ENCODE measurements around the gene ORC1.
A peak's percentile ranks its signal among the peaks of the same experiment; 100 is the strongest.

Gene ORC1

DNA sequence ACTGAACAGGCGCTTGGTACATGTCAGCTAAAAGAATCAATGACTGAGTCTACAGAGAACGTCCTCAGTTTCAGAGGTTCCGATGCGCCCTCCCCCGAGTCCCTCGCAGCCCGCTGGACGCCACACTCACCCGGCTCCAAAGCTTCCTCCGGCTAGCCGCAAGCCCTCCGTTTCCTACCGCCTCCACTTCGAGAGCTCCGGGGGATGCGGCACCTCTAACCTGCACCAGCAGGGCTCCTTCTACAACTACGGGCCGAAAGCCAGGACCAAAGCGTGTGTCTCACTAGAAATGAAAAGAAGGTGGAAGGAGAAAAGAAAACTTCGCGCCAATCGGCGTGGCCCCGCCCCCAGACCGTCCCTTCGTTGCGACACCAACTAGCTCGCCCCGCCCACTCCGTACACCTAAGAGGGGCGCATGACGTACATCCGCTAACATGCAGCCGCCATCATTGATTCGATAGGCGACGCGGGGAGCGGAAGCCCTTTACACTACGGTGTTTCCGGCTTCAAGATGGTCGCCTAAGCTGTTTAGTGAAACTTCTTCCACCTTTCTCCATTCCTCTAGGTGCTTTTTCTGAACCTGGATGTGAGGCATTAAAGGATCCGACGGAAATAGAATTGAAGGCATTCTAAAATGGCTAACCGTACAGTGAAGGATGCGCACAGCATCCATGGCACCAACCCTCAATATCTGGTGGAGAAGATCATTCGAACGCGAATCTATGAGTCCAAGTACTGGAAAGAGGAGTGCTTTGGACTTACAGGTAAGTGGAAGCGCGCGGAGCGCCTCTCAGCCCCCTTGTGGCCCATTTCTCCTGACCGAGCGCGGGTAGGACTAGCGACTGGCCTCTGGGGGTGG is at the start of gene ORC1, which contains the start of gene PRPF38A:
Gene ORC1 (minus strand): TSS at position 308 of the 859 bp plus-strand sequence. CDS start 2,200 bp downstream, outside the sequence.
Gene PRPF38A (plus strand): TSS at position 487 of the 859 bp plus-strand sequence. CDS start 148 bp downstream, at position 635.
- DNase-seq (ENCODE audit: low spot score) = peak; percentile 96

DNA sequence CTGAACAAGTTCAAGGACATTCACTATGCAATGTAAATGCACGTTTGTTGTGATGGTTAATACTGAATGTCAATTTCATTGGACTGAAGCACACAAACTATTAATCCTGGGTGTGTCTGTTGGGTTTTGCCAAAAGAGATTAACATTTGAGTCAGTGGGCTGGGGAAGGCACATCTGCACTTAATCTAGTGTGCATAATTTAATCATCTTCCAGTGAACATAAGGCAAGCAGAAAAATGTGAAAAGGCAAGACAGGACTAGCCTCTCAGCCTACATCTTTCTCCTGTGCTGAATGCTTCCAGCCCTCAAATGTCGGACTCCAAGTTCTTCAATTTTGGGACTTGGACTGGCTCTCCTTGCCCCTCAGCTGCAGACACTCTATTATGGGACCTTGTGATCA is 40.2 kb upstream of the ORC1 start:
- no peak for DNase-seq (ENCODE audit: low spot score)

DNA sequence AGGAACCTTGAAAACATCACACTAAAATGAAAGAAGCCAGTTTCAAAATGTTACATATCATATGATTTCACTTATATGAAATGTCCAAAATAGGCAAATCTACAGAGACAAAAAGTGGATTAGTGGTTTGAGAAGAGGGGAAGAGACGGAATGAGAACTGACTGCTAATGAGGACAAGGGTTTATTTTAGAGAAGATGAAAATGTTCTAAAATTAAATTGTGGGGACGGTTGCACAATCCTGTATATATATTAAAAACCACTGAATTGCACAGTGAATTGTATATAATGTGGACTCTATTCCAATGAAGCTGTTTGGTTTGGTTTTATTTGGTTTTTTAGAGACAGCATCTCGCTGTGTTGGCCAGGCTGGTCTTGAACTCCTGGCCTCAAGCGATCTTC is 35.8 kb upstream of the ORC1 start:
- no peak for DNase-seq (ENCODE audit: low spot score)

GRCh38 chr1:52436817-52437216 is 32.6 kb upstream of the ORC1 start:
- DNase-seq (ENCODE audit: low spot score) = no peak

DNA sequence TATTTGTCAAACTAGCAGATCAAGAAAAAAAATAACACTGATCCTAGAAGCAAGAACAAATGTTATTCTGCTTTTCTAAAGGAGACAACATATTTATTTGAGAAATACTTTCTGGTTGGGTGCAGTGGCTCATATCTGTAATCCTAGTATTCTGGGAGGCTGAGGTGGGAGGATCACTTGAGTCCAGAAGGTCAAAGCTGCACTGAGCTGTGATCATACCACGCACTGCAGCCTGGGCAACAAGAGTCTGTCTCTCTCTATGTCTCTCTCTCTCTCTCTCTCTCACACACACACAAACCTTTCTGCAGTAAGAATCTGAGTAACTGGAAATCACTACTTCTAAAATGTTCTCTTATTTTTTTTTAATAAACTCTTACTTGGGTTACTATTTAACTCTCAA is 31.4 kb upstream of the ORC1 start:
- DNase-seq (ENCODE audit: low spot score) = no peak

- no peak for DNase-seq (ENCODE audit: low spot score)
These were observed 31.0 kb upstream of the ORC1 start for GRCh38 chr1:52435211-52435610.

DNA sequence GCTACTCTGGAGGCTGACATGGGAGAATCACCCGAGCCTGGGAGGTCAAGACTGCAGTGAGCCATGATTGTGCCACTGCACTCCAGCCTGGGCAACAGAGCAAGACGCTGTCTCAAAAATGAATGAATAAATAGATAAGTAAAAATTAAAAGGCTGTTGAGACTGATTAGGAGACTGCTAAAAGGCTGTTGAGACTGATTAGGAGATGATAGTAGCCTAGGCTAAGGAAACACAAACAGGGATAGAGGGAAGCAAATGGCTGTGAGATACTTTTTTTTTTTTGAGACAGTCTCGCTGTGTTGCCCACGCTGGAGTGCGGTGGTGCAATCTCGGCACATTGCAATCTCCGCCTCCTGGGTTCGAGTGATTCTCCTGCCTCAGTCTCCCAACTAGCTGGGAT is 28.6 kb upstream of the ORC1 start:
- no peak for DNase-seq (ENCODE audit: low spot score)

GRCh38 chr1:52427152-52427551 is 22.9 kb upstream of the ORC1 start:
- DNase-seq (ENCODE audit: low spot score) = no peak

DNA sequence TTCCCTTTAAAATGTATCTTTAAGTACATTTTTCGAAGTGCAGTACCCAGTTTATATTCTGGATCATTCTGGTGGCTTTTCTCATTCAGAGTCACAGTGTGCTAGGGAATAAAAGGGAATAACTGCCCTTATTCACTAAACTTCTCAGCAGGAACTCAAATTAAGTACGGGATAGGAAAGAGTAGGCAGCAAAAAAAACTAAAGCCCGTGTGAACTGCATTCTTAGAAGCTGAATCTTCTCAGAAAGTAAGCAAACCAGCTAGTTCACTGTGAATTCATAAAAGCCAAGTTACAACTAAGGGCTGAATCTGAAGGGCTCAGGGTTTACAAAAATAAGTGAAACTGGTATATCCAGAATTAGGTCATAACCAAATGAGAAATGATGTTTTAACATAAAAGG is 22.1 kb upstream of the ORC1 start:
- no peak for DNase-seq (ENCODE audit: low spot score)

- no peak for DNase-seq (ENCODE audit: low spot score)
These were observed 20.6 kb upstream of the ORC1 start for GRCh38 chr1:52424813-52425212.

- no peak for DNase-seq (ENCODE audit: low spot score)
These were observed 20.0 kb upstream of the ORC1 start for GRCh38 chr1:52424231-52424636.

DNA sequence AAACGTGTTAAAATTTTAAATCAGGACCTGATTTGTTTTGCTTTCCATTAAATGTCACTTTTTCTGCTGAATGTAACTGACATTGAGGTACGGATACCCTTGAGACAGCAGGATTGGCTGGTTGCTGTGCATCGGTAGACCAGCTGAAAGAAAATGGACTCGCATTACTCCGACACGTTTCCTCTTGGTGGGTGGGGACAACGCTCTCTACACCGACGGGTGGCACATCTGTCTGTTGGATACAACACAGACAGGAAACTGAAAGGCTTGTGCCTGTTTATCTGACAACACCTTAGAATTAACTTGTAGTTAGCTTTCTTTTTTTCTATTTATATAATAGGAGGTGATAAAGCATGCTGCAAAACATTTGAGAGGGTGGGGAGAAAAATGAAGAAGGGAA is 19.5 kb upstream of the ORC1 start:
- no peak for DNase-seq (ENCODE audit: low spot score)

DNA sequence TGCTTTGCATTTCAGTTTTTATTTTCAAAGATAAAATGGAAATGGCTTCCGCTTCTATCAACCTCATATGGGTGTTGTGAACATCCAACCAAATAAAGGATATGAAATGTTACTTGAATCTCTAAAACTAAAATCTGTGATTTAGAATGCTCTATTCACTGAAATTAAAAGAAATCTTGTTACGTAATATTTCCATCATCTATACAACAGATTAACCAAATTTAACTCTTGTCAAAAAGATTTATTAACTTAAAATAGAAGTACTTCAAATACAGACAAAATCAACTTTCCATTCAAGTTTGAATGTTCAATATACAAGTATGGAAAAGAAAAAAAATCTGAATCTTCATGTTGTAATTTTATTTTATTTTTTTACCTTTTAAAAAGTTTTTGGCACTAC is 18.8 kb upstream of the ORC1 start:
- no peak for DNase-seq (ENCODE audit: low spot score)

- DNase-seq (ENCODE audit: low spot score) = no peak
These were observed 16.5 kb upstream of the ORC1 start for GRCh38 chr1:52420713-52421112.

DNA sequence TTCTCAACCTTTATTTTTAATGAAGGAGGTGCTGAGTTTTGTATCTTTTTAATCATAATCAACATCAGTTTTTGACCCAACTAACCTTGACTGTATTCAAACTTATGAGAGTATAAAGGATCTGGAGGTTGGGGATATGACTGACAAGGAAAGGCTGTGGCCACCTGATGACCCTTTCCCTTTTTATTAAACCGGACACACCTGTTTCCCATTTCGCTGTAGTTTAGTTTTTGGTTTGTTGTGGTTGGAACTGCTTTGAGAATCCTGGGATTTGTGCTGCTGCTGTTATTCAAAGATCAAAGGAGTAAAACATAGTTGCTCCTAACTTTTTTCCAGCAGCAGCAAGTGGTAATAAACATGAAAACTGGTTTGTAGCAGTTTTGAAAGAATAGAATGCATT is 12.6 kb upstream of the ORC1 start:
- no peak for DNase-seq (ENCODE audit: low spot score)

GRCh38 chr1:52414942-52415341 is 10.7 kb upstream of the ORC1 start:
- DNase-seq (ENCODE audit: low spot score) = no peak

DNA sequence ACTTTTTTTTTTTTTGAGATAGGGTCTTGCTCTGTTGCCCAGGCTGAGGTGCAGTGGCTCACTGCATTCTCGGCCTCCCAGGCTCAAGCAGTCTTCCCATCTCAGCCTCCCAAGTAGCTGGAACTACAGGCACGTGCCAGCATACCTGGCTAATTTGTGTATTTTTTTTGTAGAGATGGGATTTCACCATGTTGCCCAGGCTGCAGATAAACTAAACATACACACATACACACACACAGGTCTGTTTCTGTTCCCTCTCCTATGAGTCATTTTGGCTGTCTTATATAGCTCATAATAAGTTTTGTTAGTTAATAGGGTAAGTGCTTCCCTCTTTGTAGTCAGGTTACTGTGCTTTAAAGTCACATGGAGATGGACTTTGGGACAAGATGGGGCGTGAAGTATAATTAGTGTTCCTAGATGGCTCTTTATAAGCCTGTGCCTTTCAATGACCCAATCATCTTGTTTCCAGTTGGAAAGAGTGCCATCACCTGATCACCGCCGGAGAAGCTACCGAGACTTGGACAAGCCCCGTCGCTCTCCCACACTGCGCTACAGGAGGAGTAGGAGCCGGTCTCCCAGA is 9.3 kb upstream of the ORC1 start:
- no peak for DNase-seq (ENCODE audit: low spot score)

DNA sequence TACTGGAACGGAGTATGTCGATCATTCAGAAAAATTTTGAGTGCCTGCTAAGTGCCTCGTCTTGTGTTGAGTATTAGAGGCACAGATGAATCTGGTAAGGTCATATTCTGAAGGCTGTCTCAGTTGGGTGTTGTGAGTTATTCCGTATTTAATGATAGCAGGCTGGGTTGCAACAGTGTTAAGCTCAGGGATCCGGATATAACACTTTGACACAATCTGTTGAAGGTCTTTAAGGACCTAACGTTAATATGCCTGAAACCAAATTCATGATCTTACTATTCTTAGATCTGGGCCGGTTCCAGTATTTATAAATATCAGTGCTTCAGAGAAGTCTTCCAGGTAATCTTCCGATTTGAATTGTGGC is 734 bp upstream of the ORC1 start:
- no peak for DNase-seq (ENCODE audit: low spot score)

DNA sequence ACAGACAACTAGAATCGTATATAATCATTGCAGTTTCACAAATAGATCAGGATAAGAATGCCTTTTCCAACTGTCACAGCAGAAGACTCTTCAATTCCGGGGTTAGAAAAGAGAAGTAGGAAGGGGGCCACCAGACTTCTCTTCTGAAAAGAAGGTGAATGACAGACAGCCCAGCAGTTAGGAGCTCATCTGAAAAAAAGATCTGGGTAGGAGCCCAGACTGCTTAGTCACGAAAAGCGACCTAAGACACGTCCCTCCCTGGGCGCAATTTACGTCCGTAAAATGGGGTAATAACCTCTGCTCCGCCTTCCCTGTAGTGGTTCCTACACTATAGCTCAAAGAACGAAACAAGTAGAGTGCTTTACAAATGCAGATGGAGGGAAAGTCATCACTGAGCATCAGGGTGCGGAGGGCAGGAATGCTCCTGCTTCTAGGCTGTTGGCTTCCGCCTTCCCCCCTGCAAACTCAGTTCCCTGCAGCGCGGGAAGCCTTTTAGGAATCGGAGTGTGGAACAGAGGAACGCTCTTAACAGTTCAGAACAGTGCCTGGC is 582 bp downstream of the ORC1 start:
- no peak for DNase-seq (ENCODE audit: low spot score)

GRCh38 chr1:52402860-52403240 is 1.4 kb downstream of the ORC1 start:
- no peak for DNase-seq (ENCODE audit: low spot score)

GRCh38 chr1:52400131-52400530 is 4.1 kb downstream of the ORC1 start:
- DNase-seq (ENCODE audit: low spot score) = no peak

DNA sequence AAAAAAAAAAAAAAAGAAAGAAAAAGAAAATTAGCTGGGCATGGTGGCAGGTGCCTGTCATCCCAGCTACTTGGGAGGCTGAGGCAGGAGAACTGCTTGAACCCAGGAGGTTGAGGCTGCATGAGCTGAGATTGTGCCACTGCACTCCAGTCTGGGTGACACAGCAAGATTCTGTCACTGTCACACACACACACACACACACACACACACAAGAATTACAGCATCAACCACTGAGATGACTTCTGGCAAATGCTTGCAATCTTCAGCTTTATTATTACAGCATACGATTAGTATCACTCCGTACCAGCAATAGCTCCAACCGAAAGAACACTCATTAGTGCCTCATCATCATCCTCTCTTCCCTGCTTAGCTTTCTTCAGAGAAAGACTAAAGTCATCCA is 4.6 kb downstream of the ORC1 start:
- DNase-seq (ENCODE audit: low spot score) = no peak

DNA sequence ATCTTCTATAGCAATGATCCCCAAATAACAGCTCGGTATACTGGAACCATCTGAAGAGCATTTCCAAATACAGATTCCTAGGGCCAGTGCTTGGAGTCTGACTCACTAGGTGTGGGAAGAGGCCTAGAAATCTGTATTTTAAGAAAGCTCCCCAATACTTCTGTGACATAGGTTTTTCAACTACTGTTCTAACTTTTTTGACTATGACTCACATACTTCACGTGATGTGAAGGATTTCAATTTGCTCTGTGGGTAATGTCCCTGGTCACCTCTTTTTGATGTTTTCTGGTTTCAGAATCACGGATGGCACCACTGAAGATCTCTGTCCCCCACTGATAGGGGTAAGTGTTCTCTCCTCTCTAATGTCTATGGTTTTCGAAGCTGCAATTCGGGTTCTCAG is 11.0 kb downstream of the ORC1 start:
- DNase-seq (ENCODE audit: low spot score) = no peak

GRCh38 chr1:52386458-52386857 is 17.8 kb downstream of the ORC1 start:
- no peak for DNase-seq (ENCODE audit: low spot score)
